ENCODE data around the gene SFRP2. TPM values are rescaled to one million over a fixed set of nuclear protein-coding genes. Genes with fewer than 3 reads are reported as not detected.

The SFRP2 gene
- total RNA-seq, 1 donor from 2014 or later: 71.3 TPM

DNA sequence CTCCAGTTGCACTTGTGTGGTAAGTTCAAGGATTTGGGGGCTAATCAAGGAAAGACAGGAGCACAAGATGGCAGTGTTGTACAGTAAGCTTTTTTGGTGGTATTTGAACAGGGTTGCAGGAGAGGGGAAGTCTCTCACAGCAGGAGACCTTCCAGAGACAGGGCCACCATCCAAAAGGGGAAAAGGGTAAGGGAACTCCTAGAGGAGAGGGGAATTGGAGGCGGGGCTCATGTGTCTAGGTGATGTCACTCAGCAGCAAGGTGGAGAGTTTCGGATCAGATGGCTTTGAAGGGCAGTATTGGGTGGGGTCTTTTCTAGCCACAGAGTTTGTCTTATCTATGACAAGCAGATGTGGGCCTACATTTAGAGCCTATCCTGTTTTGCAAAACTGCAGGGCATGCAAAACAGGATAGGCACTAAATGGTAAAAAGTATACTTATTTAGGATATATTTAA, 15.6 kb downstream of the SFRP2 start:
- DNase-seq (ENCODE audit: low spot score): no peak

DNA sequence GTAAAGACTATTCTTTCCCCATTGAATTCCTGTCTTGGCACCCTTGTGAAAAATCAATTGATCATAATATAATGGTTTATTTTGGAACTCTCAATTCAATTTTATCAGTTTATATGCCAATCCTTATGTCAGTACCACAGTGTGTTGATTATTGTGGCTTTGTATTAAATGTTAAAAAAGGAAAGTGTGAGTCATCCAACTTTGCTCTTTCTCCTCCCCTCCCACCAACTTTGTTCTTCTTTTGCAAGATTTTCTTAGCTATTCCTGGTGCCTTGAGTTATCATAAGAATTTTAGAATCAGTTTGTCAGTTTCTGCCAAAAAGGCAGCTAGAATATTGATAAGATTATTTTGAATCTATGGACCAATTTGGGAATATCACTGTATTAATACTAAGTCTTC, 17.8 kb downstream of the SFRP2 start:
- DNase-seq (ENCODE audit: low spot score): no peak

- DNase-seq (ENCODE audit: low spot score): no peak
Observed at GRCh38 chr4:153766758-153767157, 22.1 kb downstream of the SFRP2 start.

DNA sequence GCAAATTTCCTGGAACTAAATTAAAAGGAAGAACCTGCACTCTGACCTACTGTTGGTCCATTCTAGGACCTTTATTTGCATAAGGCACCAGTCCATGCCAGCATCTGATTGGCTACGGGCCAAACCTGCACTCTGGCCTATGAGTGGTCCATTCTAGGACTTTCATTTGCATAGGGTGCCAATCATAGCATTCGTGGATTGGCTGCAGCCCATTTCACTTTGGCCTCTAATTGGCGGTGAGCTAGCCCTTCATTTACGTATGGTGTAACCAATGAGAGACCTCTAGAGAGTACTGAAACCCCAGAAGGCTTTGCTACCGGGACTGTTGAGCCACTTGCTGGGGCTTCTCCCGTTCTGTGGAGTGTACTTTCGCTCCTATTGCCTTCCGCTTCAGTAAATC, 23.0 kb downstream of the SFRP2 start:
- no peak for DNase-seq (ENCODE audit: low spot score)

DNA sequence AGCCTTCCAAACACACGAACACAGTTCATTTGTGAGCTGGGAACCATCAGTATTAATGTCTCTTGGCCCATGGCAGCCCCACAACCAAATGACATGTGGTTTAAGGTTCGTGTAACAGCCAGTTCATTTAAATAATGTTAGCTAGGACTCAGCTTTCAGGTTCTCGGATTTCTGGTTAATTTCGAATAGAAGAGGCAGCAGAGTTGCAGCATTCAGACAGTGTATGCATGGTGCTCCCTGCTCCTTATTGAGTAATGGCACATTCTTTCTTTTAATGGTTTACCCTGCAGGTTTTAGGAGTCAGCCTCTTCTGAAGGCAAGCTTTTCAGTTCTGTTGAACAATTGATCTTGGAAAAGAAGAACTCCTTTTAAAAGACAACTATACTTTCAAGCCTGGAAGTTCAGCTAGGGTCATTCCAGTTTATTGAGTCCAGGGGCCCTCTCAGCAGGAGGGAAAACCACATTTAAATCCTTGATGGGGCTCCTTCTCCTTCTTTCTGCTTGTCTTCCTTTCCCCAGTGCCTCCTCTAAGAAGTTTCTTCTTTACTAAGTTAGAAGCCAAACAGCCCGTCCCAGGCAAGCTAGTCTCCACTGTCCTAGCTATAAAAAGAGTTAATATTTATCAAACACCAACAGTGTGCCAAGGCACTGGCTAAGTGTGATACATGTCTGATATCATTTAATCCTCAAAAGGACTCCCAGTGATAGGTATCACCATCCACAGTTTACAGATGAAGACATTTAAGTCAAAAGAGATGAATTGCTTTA, 24.1 kb downstream of the SFRP2 start:
- DNase-seq (ENCODE audit: low spot score): no peak

GRCh38 chr4:153763404-153763803, 25.5 kb downstream of the SFRP2 start:
- no peak for DNase-seq (ENCODE audit: low spot score)

GRCh38 chr4:153759407-153760316, 29.2 kb downstream of the SFRP2 start, which contains the start of gene RNF175:
Gene RNF175, minus strand, starts transcription at chr4:153760024. Its CDS starts 162 bp downstream, at chr4:153759862.
- DNase-seq (ENCODE audit: low spot score): no peak

DNA sequence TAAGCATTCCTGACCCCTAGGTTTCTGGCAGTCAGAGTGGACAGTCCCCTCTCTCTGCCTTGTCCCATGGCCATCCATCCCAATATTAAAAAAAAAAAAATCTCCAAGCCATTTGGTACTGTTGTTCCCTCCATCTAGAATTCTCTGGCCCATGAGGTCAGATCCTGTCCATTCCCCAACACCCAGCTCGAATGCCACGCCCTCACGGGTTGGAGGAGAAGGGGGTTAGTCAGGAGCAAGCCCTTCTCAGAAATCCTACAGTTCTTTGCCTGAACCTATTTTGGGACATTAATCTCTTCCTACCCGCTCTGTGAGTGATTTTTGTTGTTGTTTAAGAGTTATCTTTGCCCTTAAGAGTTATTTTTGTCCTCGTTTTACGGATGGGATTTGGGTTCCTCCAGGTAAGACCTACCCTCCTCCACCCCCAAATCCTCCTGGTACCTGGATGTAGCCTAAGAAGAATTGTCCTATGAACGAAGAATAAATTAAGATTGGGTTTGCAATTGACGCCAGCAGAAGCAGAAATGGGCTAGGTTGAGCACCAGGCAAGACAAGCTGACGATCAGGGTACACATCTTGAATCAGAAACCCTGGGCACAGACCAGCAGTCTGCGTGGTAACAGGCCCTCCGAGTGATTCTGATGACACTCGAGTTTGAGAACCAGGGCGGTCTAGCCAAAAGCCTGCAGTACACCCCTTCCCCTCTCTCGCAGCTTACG, 30.0 kb downstream of the SFRP2 start:
- no peak for DNase-seq (ENCODE audit: low spot score)

DNA sequence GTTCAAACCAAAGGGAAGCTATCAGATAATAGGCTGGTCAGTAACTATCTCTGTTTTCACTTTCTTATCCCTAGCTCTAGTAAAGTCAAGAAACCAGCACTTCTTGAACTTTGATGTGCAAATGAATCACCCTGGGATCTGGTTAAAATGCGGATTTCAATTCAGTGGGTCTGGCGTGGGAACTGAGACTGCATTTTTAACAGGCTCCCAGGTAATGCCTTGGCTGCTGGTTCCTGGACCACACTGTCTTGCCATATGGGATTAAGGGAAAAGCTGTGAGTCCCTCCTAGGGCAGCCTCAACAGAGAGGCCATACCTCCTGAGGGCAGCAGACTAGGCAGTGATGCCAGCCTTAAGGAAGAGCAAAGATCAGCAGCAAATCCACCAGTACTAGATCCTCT, 30.7 kb downstream of the SFRP2 start:
- DNase-seq (ENCODE audit: low spot score): no peak

DNA sequence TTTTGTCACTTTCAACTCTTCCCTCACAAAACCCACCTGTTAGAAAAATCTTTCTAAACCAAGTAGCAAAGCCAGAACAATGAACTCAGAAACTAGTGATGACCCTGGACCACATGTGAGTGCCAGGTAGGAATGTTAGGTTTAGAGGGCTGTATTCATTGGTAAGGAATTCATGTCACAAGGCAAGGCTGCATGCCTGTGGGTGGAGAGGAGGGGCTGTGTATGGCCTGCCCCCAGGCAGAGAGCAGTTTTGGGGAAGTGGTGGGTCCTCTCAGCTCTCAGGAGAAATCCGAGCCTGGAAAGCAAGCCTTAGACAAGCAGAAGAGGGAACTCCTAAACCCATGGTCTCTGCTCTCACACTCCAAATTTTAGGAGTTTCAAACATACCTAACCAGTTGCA, 31.5 kb downstream of the SFRP2 start:
- DNase-seq (ENCODE audit: low spot score): no peak

- no peak for DNase-seq (ENCODE audit: low spot score)
Observed at GRCh38 chr4:153755186-153755585, 33.7 kb downstream of the SFRP2 start.

DNA sequence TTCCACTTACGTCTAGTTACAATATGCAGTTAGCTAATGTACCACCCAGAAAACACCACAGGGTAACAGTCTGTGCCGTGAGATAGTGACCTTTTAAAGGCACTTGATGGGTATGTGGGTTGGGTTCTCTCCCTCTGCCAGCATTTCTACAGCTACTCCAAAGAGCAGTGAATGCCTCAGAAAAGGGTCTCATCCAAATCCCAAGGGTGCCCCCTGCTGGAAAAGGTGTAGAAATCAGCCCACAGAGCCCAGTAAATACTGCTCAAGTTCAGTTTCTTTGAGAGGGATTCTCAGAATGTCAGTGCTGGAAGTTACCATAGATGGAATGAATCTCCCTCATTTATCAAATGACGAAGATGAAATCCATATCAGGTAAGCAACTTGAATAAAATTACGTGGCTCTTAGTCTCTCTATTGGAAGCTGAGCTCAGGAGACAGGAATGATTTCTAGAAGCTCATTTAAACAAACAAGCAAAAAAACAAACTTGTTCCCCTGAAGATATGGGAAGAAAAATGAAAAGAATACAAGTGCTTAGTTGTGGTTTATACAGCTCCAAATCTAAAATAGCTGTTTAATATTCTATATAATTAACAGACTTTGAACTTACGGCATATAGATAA, 38.6 kb downstream of the SFRP2 start:
- peak; percentile 89 for DNase-seq (ENCODE audit: low spot score)

GRCh38 chr4:153748378-153748777, 40.5 kb downstream of the SFRP2 start:
- DNase-seq (ENCODE audit: low spot score): peak; percentile 85

DNA sequence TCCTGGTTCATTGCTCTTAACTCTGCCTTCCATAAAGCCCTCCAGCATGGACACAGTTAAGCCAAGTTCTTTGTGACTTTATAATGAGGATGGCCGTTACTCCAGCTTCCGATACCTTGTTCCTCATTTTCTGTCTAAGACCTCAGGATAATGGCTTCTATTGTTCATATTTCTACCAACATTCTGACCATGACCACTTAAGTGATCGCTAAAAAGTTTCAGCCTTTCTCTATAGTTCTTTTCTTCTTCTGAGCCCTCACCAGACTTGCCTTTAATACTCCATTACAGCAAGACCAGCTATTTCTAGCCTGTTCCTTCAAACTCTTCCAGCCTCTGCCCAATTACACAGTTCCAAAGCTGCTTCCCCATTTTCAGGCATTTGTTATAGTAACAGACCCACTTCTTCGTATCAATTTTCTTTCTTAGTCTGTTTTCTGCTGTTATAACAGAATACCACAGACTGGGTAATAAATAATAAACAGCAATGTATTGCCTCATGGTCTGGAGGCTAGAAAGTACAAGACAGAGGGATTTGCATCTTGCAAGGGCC, 41.4 kb downstream of the SFRP2 start:
- DNase-seq (ENCODE audit: low spot score): no peak

DNA sequence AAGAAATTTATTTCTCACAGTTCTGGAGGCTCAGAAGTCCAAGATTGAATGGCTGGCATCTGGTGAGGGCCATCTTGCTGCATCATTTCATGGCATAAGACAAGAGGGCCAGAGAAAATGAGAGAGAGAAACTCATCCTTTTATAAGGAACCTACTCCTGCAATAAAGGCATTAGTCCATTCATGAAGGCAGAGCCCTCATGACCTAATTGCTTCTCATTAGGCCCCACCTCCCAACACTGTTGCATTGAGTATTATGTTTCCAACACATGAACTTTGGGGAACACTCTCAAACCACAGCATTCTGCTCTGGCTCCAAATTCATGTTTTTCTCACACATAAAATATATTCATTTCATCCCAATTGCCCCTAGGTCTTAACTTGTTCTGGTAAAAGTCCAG, 43.2 kb downstream of the SFRP2 start:
- no peak for DNase-seq (ENCODE audit: low spot score)

- no peak for DNase-seq (ENCODE audit: low spot score)
Observed at GRCh38 chr4:153741541-153741940, 47.3 kb downstream of the SFRP2 start.

GRCh38 chr4:153735906-153736461, 52.9 kb downstream of the SFRP2 start:
- DNase-seq (ENCODE audit: low spot score): no peak

DNA sequence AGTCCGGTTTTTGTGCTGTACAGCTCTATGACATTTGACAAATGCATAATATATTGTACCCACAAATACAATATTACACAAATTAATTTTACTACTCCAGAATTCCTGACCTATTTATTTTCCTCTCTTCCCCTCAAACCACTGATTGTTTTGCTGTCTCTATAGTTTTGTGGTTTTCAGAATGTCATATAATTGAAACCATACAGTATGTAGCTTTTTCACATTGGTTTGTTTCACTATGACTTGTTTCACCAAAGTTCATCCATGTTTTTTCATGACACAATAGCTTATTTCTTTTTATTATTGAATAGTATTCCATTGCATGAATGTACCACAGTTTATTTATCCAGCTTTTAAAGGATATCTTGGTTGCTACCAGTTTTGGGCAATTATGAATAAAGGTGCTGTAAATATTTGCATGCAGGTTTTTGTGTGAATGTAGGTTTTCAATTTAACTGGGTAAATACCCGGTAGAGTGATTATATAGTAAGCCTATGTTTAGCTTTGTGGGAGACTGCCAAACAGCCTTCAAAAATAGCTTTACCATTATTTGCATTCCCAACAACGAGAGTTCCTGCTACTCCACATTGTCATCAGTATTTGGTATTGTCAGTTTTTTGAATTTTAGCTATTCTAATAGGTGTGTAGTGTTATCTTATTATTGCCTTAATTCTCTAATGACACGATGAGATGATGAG, 55.0 kb downstream of the SFRP2 start:
- DNase-seq (ENCODE audit: low spot score): no peak

DNA sequence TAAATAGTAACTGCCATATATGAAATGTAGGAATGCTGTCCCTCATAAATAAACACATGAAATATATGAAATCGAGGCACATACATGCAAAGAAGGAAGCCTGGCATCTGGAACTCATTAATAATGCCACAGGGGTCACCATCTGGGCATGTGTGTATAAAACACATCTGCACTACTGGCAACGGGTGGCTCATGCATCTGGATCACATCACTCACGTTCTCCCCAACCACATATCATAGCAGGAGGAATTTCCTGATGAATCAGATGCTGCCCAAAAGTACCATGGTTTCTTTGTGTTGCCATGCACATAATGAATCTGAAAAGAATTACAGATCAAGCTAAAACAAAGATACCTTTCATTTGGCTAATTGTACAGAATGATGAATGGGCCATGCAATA, 57.6 kb downstream of the SFRP2 start:
- DNase-seq (ENCODE audit: low spot score): peak; percentile 42
